AG04450 (cell line): ENCODE measurements around the gene ZNF367. TPM values are rescaled to one million over a fixed set of nuclear protein-coding genes. Genes with fewer than 3 reads are reported as not detected.

Source experiments
- CTCF ChIA-PET: fragments of 300-600, 350-600 bp; formaldehyde crosslinking; extraction: SDS; loops from one replicate; lab custom pipeline; 2022; ENCODE audit warnings: antibody characterized with exemption, inconsistent platforms; lab: Charles Lee
- POLR2A ChIA-PET: fragments of 350-600 bp; formaldehyde crosslinking; extraction: SDS; loops from one replicate; lab custom pipeline; 2021; ENCODE audit warnings: antibody characterized with exemption, inconsistent platforms; lab: Yijun Ruan, JAX
- DNase-seq: peaks from one replicate; pipeline ENCODE4 v3.0.0-alpha.2; 2011; ENCODE audit warnings: low read depth, low spot score
- H3K27ac ChIP-seq: one replicate; pipeline ENCODE4 v1.5.1; 2012; ENCODE audit warnings: low read depth, low read length, control low read depth
- H3K27me3 ChIP-seq: one replicate; pipeline ENCODE4 v1.6.0; 2012; ENCODE audit warnings: low read length; ENCODE audit not compliant: control insufficient read depth, insufficient read depth
- H3K4me3 ChIP-seq: 2 replicates; pipeline ENCODE4 v1.5.1; 2011; ENCODE audit warnings: mild to moderate bottlenecking, low read depth, low read length, control low read depth
- H3K9me3 ChIP-seq: 2 replicates; pipeline ENCODE4 v1.5.1; 2012; ENCODE audit warnings: low read length; ENCODE audit not compliant: control insufficient read depth, insufficient read depth
- polyA plus RNA-seq: library from polyadenylated mRNA; depleted of rRNA; stranded (reverse); fragments of >200 nt; gene quantifications from 2 replicates; pipeline ENCODE4 v1.2.3, GENCODE V29; 2011
- TF ChIP-seq, protein P1 (sequence below): IDR thresholded peaks from 2 replicates; pipeline ENCODE4 v1.5.1; 2011; ENCODE audit warnings: low read depth, low read length, control low read depth, inconsistent platforms

ZNF367 gene
- polyA plus RNA-seq, 1 experiment = 0.60 TPM

- H3K27me3 ChIP-seq = no peaks in the 10 kb centered on the region
- CTCF ChIA-PET = no interaction called here
- POLR2A ChIA-PET = no interaction called here
Observed at GRCh38 chr9:96386157-96386556, 32.0 kb downstream of the ZNF367 start.

GRCh38 chr9:96383165-96383942, 34.8 kb downstream of the ZNF367 start, which contains the start of gene SLC35D2:
Gene SLC35D2, minus strand, starts transcription at chr9:96383711. Its CDS starts 77 bp downstream, at chr9:96383634.
- DNase-seq = no peak
- POLR2A ChIA-PET = interaction anchor here (0.6 to 0.8 kb wide), 3 partner anchors 56 to 69 kb away, joined by 3 to 5 read pairs (median 3); partner anchors contain the start of gene HABP4

More at GRCh38 chr9:96386157-96386556, 32.0 kb downstream of the ZNF367 start:
- no peak overlapping the region for H3K4me3 ChIP-seq
- no peak overlapping the region for H3K27ac ChIP-seq
- DNase-seq = no peak
- H3K9me3 ChIP-seq = no peaks in the 10 kb centered on the region
- TF ChIP-seq, protein P1, sequence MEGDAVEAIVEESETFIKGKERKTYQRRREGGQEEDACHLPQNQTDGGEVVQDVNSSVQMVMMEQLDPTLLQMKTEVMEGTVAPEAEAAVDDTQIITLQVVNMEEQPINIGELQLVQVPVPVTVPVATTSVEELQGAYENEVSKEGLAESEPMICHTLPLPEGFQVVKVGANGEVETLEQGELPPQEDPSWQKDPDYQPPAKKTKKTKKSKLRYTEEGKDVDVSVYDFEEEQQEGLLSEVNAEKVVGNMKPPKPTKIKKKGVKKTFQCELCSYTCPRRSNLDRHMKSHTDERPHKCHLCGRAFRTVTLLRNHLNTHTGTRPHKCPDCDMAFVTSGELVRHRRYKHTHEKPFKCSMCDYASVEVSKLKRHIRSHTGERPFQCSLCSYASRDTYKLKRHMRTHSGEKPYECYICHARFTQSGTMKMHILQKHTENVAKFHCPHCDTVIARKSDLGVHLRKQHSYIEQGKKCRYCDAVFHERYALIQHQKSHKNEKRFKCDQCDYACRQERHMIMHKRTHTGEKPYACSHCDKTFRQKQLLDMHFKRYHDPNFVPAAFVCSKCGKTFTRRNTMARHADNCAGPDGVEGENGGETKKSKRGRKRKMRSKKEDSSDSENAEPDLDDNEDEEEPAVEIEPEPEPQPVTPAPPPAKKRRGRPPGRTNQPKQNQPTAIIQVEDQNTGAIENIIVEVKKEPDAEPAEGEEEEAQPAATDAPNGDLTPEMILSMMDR = no peak

DNA sequence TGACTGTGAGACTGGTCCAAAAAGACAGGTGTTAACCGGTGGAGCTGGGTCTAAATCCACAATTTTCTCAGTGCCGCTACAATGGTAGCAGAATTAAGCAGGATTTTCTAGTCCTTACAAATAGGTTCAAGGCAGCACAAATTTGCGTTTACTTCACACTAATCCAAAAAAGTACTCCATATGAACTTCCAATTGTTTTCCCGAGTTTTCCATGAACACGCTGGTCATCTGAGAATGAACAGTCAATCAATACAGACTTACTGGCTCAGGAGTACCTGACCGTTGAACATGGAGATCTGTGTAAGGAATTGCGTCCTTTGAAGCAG, 35.4 kb downstream of the ZNF367 start:
- POLR2A ChIA-PET = interaction anchor here (0.6 to 0.8 kb wide), 3 partner anchors 8 to 70 kb away, joined by 3 to 5 read pairs (median 3); partner anchors contain the start of gene HABP4
- TF ChIP-seq, protein P1 = no peak
- Histone ChIP-seq H3K27ac (no peak overlapping the region), H3K4me3 (peak overlapping the region; percentile 70), H3K9me3 (no peaks in the 10 kb centered on the region), H3K27me3 (no peaks in the 10 kb centered on the region)
- CTCF ChIA-PET = interaction anchor here (1.2 kb wide), 1 partner anchor 268 kb away, joined by 4 read pairs; no protein-coding TSS in a partner anchor
- no peak for DNase-seq

More at GRCh38 chr9:96383165-96383942, 34.8 kb downstream of the ZNF367 start, which contains the start of gene SLC35D2:
- Histone ChIP-seq H3K27me3 (no peaks in the 10 kb centered on the region), H3K4me3 (peak within 1 kb of the TSS; percentile 70), H3K9me3 (no peaks in the 10 kb centered on the region), H3K27ac (no peak within 1 kb of the TSS)
- CTCF ChIA-PET = interaction anchor here (0.6 to 1.2 kb wide), 3 partner anchors 11 to 267 kb away, joined by 3 to 8 read pairs (median 4); no protein-coding TSS in a partner anchor
- TF ChIP-seq, protein P1 = no peak

- TF ChIP-seq, protein P1 = no peak
- Histone ChIP-seq H3K9me3 (no peaks in the 10 kb centered on the region), H3K27me3 (no peaks in the 10 kb centered on the region), H3K27ac (no peak overlapping the region), H3K4me3 (no peak overlapping the region)
- CTCF ChIA-PET = interaction anchor here (0.6 to 1.2 kb wide), 2 partner anchors 267 to 268 kb away, joined by 4 read pairs; no protein-coding TSS in a partner anchor
- DNase-seq = no peak
- POLR2A ChIA-PET = interaction anchor here (0.7 kb wide), 1 partner anchor 9 kb away, joined by 5 read pairs; no protein-coding TSS in a partner anchor
Observed at GRCh38 chr9:96382175-96382574, 36.0 kb downstream of the ZNF367 start.

DNA sequence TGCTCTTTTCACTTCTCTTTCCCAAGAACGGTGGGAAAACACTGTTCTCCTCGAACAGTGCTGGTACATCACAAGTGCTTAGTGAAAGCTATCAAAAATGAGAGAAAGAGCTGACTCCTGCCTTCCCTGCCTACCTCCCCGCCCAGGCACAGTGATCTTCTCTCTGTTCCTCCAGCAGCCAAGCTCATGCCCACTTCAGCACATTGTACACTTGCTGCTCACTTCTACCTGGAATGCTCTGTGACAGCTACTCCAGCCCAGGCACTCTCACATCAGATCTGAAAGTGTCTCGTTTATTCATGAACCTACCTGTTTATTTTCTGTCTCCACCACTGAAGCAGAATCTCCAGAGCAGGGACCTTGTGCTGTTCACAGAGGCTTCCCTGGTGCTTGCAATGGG, 36.5 kb downstream of the ZNF367 start:
- TF ChIP-seq, protein P1 = no peak
- no peaks in the 10 kb centered on the region for H3K9me3 ChIP-seq
- H3K27me3 ChIP-seq = no peaks in the 10 kb centered on the region
- DNase-seq = no peak
- H3K27ac ChIP-seq = no peak overlapping the region
- CTCF ChIA-PET = interaction anchor here (0.6 kb wide), 1 partner anchor 267 kb away, joined by 4 read pairs; no protein-coding TSS in a partner anchor
- no peak overlapping the region for H3K4me3 ChIP-seq
- POLR2A ChIA-PET = no interaction called here
